Small intestine (tissue), 7 donors: Measurements from ENCODE around the gene CARD9. TPM values are rescaled to one million over a fixed set of nuclear protein-coding genes. Genes with fewer than 3 reads are reported as not detected.

Source experiments
- DNase-seq, 2 donors: peaks; one replicate each; pipeline versions ENCODE4 v3.0.0 to v3.0.0-alpha.2; 2013
- FAIRE-seq: peaks from 2 replicates; lab custom pipeline; 2012; peaks lifted over from hg19 to GRCh38; lab: Jason Lieb, UNC
- H3K27ac ChIP-seq, 3 donors: one replicate each; pipeline ENCODE4 v1.5.1; 2013; ENCODE audit warnings: low read length in 2 of 3, mild to moderate bottlenecking in 2 of 3, control low read depth in 1 of 3, inconsistent platforms in 1 of 3, low read depth in 1 of 3, moderate library complexity in 1 of 3
- H3K27me3 ChIP-seq, 3 donors: one replicate each; pipeline ENCODE4 v1.6.1; 2013; ENCODE audit warnings: low read length in 3 of 3, inconsistent platforms in 1 of 3; ENCODE audit not compliant: control insufficient read depth in 3 of 3, insufficient read depth in 3 of 3
- H3K36me3 ChIP-seq, 3 donors: one replicate each; pipeline ENCODE4 v1.6.1; 2013; ENCODE audit warnings: low read length in 3 of 3, inconsistent platforms in 1 of 3, low read depth in 1 of 3, mild to moderate bottlenecking in 1 of 3, moderate library complexity in 1 of 3; ENCODE audit not compliant: control insufficient read depth in 3 of 3, insufficient read depth in 2 of 3
- H3K4me1 ChIP-seq, 3 donors: one replicate each; pipeline ENCODE4 v1.6.1; 2013; ENCODE audit warnings: low read length in 2 of 3, inconsistent platforms in 1 of 3, low read depth in 1 of 3, mild to moderate bottlenecking in 1 of 3, moderate library complexity in 1 of 3; ENCODE audit not compliant: control insufficient read depth in 3 of 3, insufficient read depth in 2 of 3
- H3K4me3 ChIP-seq, 3 donors: one replicate each; pipeline ENCODE4 v1.5.1; 2013; ENCODE audit warnings: low read length in 3 of 3, control low read depth in 1 of 3, inconsistent platforms in 1 of 3, low read depth in 1 of 3, mild to moderate bottlenecking in 1 of 3, moderate library complexity in 1 of 3
- H3K9me3 ChIP-seq, 2 donors: one replicate each; pipeline ENCODE4 v1.6.1; 2013; ENCODE audit warnings: low read depth in 1 of 2, low read length in 1 of 2; ENCODE audit not compliant: control insufficient read depth in 2 of 2, insufficient read depth in 1 of 2
- WGBS, 3 donors: extraction: QIAGEN DNeasy Blood & Tissue Kit; methylation state at CpG; one replicate each; pipeline ENCODE4 v1.1.7; 2013; 5-methylcytosine and 5-hydroxymethylcytosine counted together
- polyA plus RNA-seq, 4 donors: library from polyadenylated mRNA; stranded (reverse) in 3 of 4; unstranded in 1 of 4; fragments of 200-250 nt in 3 of 4; fragments of 120-200 nt in 1 of 4; gene quantifications; one replicate each; pipeline versions ENCODE4 v1.2.1 to v1.2.3, GENCODE V29; 2013
- donor health status: healthy with polysubstance abuse.
- donor health status: control.
- donor health status: control.
- donor health status: Bipolar disorder and iron deficiency.
- donor health status: healthy.

CARD9 gene
- polyA plus RNA-seq, 4 donors, result 1.8 to 3.8 (median 2.3) TPM

DNA sequence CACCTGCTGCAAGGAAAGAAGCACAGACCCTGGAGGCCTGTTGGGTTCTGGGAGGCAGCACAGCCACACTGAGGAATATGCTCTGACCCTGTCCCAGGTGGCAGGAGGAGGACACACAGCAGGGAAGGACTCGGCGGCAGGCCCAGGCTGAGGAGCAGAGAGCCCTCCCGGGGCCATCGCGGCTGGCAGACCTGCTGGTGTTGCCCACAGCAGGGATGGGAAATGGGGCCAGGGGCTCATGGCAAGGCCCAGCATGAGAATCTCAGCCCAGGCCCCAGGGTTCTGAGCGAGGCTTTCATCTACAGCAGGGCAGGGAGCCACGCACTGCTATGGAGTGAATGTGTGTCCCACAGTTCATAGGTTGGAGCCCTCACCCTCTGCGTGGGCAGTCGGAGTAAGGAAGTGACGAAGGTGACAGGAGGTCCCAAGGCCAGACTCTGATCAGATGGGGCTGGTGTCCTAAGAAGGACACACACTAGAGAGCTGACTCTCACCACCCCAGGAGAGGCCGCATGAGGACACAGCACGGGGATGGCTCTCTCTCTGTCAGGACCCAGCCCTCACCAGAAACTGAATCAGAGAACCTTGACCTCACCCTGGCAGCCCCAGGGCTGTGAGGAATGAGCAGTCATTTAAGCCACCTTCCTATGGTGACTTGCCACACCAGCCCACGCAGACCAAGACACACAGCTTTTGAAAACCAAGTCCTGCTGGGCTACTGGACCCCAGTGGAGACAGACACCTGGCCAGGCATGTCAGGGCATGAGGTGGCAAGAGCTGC lies 56.4 kb downstream of the CARD9 start:
- peaks cover 0 to 14% of the 10 kb centered on the region in 2 donors for H3K9me3 ChIP-seq
- no peak for DNase-seq
- FAIRE-seq, result no peak

DNA sequence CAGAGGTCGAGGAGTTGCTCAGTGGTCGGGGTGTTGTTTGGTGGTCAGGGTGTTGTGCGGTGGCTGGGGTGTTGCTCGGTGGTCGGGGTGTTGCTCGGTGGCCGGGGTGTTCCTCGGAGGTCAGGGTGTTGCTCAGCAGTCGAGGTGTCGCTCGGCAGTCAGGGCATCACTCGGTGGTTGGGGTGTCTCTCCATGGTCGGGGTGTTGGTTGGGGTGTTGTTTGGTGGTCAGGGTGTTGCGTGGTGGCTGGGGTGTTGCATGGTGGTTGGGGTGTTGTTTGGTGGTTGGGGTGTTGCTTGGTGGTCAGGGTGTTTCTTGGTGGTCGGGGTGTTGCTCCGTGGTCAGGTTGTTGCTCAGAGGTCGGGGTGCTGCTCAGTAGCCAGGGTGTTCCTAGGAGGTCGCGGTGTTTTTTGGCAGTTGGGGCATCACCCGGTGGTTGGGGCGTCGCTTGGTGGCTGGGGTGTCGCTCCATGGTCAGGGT lies 57.2 kb downstream of the CARD9 start:
- Histone ChIP-seq H3K27ac (no peak overlapping the region), H3K9me3 (peaks cover 0 to 14% of the 10 kb centered on the region in 2 donors), H3K4me1 (peaks cover 0 to 10% (median 0%) of the 10 kb centered on the region in 3 donors), H3K4me3 (no peak overlapping the region), H3K36me3 (no peaks in the 10 kb centered on the region), H3K27me3 (no peaks in the 10 kb centered on the region)
- FAIRE-seq (no peak), DNase-seq (no peak)
- WGBS, 3 donors, result 83 to 88% (median 87%) methylated on average over 23 of the region's 23 CpGs

More for the DNA sequence above, 56.4 kb downstream of the CARD9 start:
- Histone ChIP-seq H3K36me3 (no peaks in the 10 kb centered on the region), H3K4me3 (no peak overlapping the region), H3K27me3 (no peaks in the 10 kb centered on the region), H3K4me1 (peaks cover 0 to 3% (median 0%) of the 10 kb centered on the region in 3 donors), H3K27ac (no peak overlapping the region)
- 80 to 86% (median 85%) methylated on average over 13 of the region's 13 CpGs for WGBS, 3 donors

DNA sequence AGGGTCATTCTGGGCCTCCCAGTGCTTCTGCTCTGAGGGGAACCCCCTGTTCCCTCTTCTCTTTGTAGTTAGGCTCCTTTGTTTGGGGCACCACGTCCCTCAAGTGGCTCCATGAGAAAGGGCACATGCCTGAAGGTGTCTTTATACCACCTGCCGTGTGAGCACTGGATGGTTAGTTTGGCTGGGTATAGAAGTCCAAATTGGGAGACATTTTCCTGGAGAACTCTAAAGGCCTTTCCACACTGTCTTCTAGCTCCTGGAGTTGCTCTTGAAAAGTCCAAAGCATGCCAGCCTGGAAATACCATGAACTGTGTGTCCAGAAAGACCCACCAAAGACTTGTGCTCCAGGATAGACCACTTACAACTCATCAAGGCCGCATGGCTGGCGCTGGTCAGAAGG lies 58.5 kb downstream of the CARD9 start:
- Histone ChIP-seq H3K27ac (no peak overlapping the region), H3K4me3 (no peak overlapping the region), H3K9me3 (peaks cover 0 to 14% of the 10 kb centered on the region in 2 donors), H3K27me3 (no peaks in the 10 kb centered on the region), H3K4me1 (peaks cover 0 to 18% (median 0%) of the 10 kb centered on the region in 3 donors), H3K36me3 (no peaks in the 10 kb centered on the region)
- no peak for FAIRE-seq
- no peak for DNase-seq
- WGBS, 3 donors, result 83 to 84% (median 83%) methylated on average over 4 of the region's 4 CpGs

DNA sequence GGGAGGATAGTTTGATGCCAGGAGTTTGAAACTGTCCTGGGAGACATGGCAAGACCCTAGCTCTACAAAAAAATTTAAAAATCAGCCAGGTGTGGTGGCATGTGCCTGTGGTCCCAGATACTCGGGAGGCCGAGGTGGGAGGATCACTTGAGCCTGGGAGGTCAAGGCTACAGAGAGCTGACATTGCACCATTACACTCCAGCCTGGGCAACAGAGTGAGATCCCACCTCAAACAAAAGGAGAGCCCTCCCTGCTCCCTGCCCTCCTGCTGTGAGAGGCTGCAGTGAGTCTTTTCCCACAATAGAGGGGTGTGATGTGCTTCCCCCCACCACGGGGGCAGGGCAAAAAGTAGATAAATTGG lies 59.4 kb downstream of the CARD9 start:
- FAIRE-seq (no peak), DNase-seq (no peak)
- H3K9me3 ChIP-seq, result peaks cover 0 to 14% of the 10 kb centered on the region in 2 donors
- 60 to 85% (median 75%) methylated on average over 3 of the region's 3 CpGs for WGBS, 3 donors
- H3K36me3 ChIP-seq, result no peaks in the 10 kb centered on the region
- no peak overlapping the region for H3K4me3 ChIP-seq
- H3K27ac ChIP-seq, result no peak overlapping the region
- peaks cover 0 to 18% (median 0%) of the 10 kb centered on the region in 3 donors for H3K4me1 ChIP-seq
- H3K27me3 ChIP-seq, result peaks cover 0 to 4% (median 0%) of the 10 kb centered on the region in 3 donors

Other genes starting within 250 kb of the CARD9 start
- not detected for gene LHX3, start 168.5 kb downstream of the CARD9 start, polyA plus RNA-seq
- 10 to 100 TPM in 1 of 4 donors, 1 to 10 TPM in 3; 1.4 to 11.0 (median 4.3) TPM for gene QSOX2, start 127.9 kb downstream of the CARD9 start, polyA plus RNA-seq
- gene CCDC187, start 69.6 kb downstream of the CARD9 start, polyA plus RNA-seq, result 1 to 10 TPM in 1 of 4 donors, under 1 TPM in 1, not detected in 2; 0.01 to 2.7 TPM
- gene GPSM1, start 46.1 kb downstream of the CARD9 start, polyA plus RNA-seq, result 10 to 100 TPM in 1 of 4 donors, 1 to 10 TPM in 3; 1.1 to 40.9 (median 2.9) TPM
- gene DNLZ, start 9.9 kb downstream of the CARD9 start, polyA plus RNA-seq, result 10 to 100 TPM in 2 of 4 donors, 1 to 10 TPM in 2; 8.5 to 16.1 (median 11.0) TPM
- gene SNAPC4, start 26.5 kb upstream of the CARD9 start, polyA plus RNA-seq, result 10 to 100 TPM in 1 of 4 donors, 1 to 10 TPM in 3; 5.4 to 11.2 (median 6.3) TPM
- gene ENTR1, start 36.9 kb upstream of the CARD9 start, polyA plus RNA-seq, result 10 to 100 TPM; 22.7 to 46.4 (median 31.8) TPM
- gene PMPCA, start 37.0 kb upstream of the CARD9 start, polyA plus RNA-seq, result 10 to 100 TPM; 34.7 to 64.9 (median 48.9) TPM
- gene INPP5E, start 66.2 kb upstream of the CARD9 start, polyA plus RNA-seq, result 1 to 10 TPM; 5.7 to 9.6 (median 7.3) TPM
- gene SEC16A, start 109.4 kb upstream of the CARD9 start, polyA plus RNA-seq, result 10 to 100 TPM; 37.4 to 54.8 (median 39.7) TPM
- 10 to 100 TPM in 2 of 4 donors, 1 to 10 TPM in 2; 1.8 to 19.8 (median 7.3) TPM for gene NOTCH1, start 172.4 kb upstream of the CARD9 start, polyA plus RNA-seq